Esophagus (tissue), 2 donors: ENCODE results near the gene GEN1. TPM values are rescaled to one million over a fixed set of nuclear protein-coding genes. Genes with fewer than 3 reads are reported as not detected.
A peak's percentile ranks its signal among the peaks of the same experiment; 100 is the strongest.

Source experiments
- H3K27ac ChIP-seq, 2 donors: one replicate each; pipeline ENCODE4 v1.5.1; 2013; ENCODE audit warnings: low read depth in 2 of 2, mild to moderate bottlenecking in 2 of 2, inconsistent platforms in 1 of 2, low read length in 1 of 2, moderate library complexity in 1 of 2
- H3K27me3 ChIP-seq, 2 donors: one replicate each; pipeline ENCODE4 v1.6.1; 2013; ENCODE audit warnings: low read length in 2 of 2, control low read depth in 1 of 2, mild to moderate bottlenecking in 1 of 2; ENCODE audit not compliant: insufficient read depth in 2 of 2, control insufficient read depth in 1 of 2
- H3K36me3 ChIP-seq, 2 donors: one replicate each; pipeline ENCODE4 v1.6.1; 2013; ENCODE audit warnings: low read length in 1 of 2; ENCODE audit not compliant: control insufficient read depth in 2 of 2, insufficient read depth in 2 of 2
- H3K4me1 ChIP-seq, 2 donors: one replicate each; pipeline ENCODE4 v1.6.1; 2013; ENCODE audit warnings: low read length in 1 of 2; ENCODE audit not compliant: control insufficient read depth in 2 of 2, insufficient read depth in 2 of 2
- H3K4me3 ChIP-seq, 2 donors: one replicate each; pipeline ENCODE4 v1.5.1; 2013; ENCODE audit warnings: low read length in 2 of 2, mild to moderate bottlenecking in 2 of 2, low read depth in 1 of 2, moderate library complexity in 1 of 2
- H3K9me3 ChIP-seq, 2 donors: one replicate each; pipeline ENCODE4 v1.6.1; 2013; ENCODE audit warnings: mild to moderate bottlenecking in 2 of 2, low read depth in 1 of 2, low read length in 1 of 2, moderate library complexity in 1 of 2; ENCODE audit not compliant: control insufficient read depth in 2 of 2, insufficient read depth in 1 of 2
- WGBS, 2 donors: extraction: QIAGEN DNeasy Blood & Tissue Kit; methylation state at CpG; one replicate each; pipeline ENCODE4 v1.1.7; 2013; 5-methylcytosine and 5-hydroxymethylcytosine counted together
- polyA plus RNA-seq, 2 donors: library from polyadenylated mRNA; stranded (reverse); fragments of 200-250 nt; gene quantifications; one replicate each; pipeline ENCODE4 v1.2.3, GENCODE V29; 2013
- donor health status: healthy with polysubstance abuse.
- donor health status: Bipolar disorder and iron deficiency.

Gene GEN1
- polyA plus RNA-seq, 2 donors, result 3.3 to 11.1 TPM

- no peaks in the 10 kb centered on the region for H3K27me3 ChIP-seq
- peaks cover 0 to 2% of the 10 kb centered on the region in 2 donors for H3K4me1 ChIP-seq
- no peaks in the 10 kb centered on the region for H3K9me3 ChIP-seq
- no peaks in the 10 kb centered on the region for H3K36me3 ChIP-seq
- WGBS, 2 donors, result 35 to 43% methylated on average over 5 of the region's 5 CpGs
- no peak overlapping the region for H3K27ac ChIP-seq
- H3K4me3 ChIP-seq, result no peak overlapping the region
Observed at GRCh38 chr2:17791121-17791816, 37.3 kb downstream of the GEN1 start.

GRCh38 chr2:17791817-17792130 is 37.8 kb downstream of the GEN1 start:
- peaks cover 0 to 2% of the 10 kb centered on the region in 2 donors for H3K4me1 ChIP-seq
- 67 to 72% methylated on average over 2 of the region's 2 CpGs for WGBS, 2 donors
- no peaks in the 10 kb centered on the region for H3K27me3 ChIP-seq
- no peaks in the 10 kb centered on the region for H3K9me3 ChIP-seq
- no peaks in the 10 kb centered on the region for H3K36me3 ChIP-seq
- H3K4me3 ChIP-seq, result no peak overlapping the region
- H3K27ac ChIP-seq, result no peak overlapping the region

GRCh38 chr2:17792515-17792914 is 38.6 kb downstream of the GEN1 start:
- peaks cover 0 to 2% of the 10 kb centered on the region in 2 donors for H3K4me1 ChIP-seq
- no peaks in the 10 kb centered on the region for H3K27me3 ChIP-seq
- no peak overlapping the region for H3K27ac ChIP-seq
- no peak overlapping the region for H3K4me3 ChIP-seq
- WGBS, 2 donors, result 45 to 70% methylated on average over 1 of the region's 1 CpG
- H3K9me3 ChIP-seq, result no peaks in the 10 kb centered on the region
- no peaks in the 10 kb centered on the region for H3K36me3 ChIP-seq

- H3K9me3 ChIP-seq, result no peaks in the 10 kb centered on the region
- H3K27me3 ChIP-seq, result no peaks in the 10 kb centered on the region
- WGBS, 2 donors, result 41 to 50% methylated on average over 4 of the region's 4 CpGs
- no peaks in the 10 kb centered on the region for H3K36me3 ChIP-seq
- peaks cover 0 to 2% of the 10 kb centered on the region in 2 donors for H3K4me1 ChIP-seq
- no peak overlapping the region for H3K4me3 ChIP-seq
- no peak overlapping the region for H3K27ac ChIP-seq
Observed at GRCh38 chr2:17793296-17793695, 39.4 kb downstream of the GEN1 start.

GRCh38 chr2:17793803-17794354 is 39.9 kb downstream of the GEN1 start:
- no peaks in the 10 kb centered on the region for H3K27me3 ChIP-seq
- no peak overlapping the region for H3K27ac ChIP-seq
- WGBS, 2 donors, result 80 to 89% methylated on average over 6 of the region's 6 CpGs
- H3K9me3 ChIP-seq, result no peaks in the 10 kb centered on the region
- H3K4me1 ChIP-seq, result peaks cover 0 to 2% of the 10 kb centered on the region in 2 donors
- H3K4me3 ChIP-seq, result no peak overlapping the region
- no peaks in the 10 kb centered on the region for H3K36me3 ChIP-seq

GRCh38 chr2:17795309-17795708 is 41.4 kb downstream of the GEN1 start:
- H3K27me3 ChIP-seq, result no peaks in the 10 kb centered on the region
- H3K4me3 ChIP-seq, result no peak overlapping the region
- peak overlapping the region; percentile 64 to 81 for H3K27ac ChIP-seq
- WGBS, 2 donors, result 53 to 66% methylated on average over 5 of the region's 5 CpGs
- H3K4me1 ChIP-seq, result peaks cover 0 to 2% of the 10 kb centered on the region in 2 donors
- H3K9me3 ChIP-seq, result no peaks in the 10 kb centered on the region
- H3K36me3 ChIP-seq, result no peaks in the 10 kb centered on the region

- H3K4me3 ChIP-seq, result no peak overlapping the region
- no peaks in the 10 kb centered on the region for H3K9me3 ChIP-seq
- 58 to 75% methylated on average over 4 of the region's 4 CpGs for WGBS, 2 donors
- no peaks in the 10 kb centered on the region for H3K36me3 ChIP-seq
- no peak overlapping the region for H3K27ac ChIP-seq
- H3K4me1 ChIP-seq, result no peaks in the 10 kb centered on the region
- H3K27me3 ChIP-seq, result no peaks in the 10 kb centered on the region
Observed at GRCh38 chr2:17798338-17798737, 44.4 kb downstream of the GEN1 start.

- no peak overlapping the region for H3K4me3 ChIP-seq
- no peaks in the 10 kb centered on the region for H3K27me3 ChIP-seq
- H3K36me3 ChIP-seq, result no peaks in the 10 kb centered on the region
- 75 to 79% methylated on average over 7 of the region's 7 CpGs for WGBS, 2 donors
- H3K9me3 ChIP-seq, result no peaks in the 10 kb centered on the region
- H3K27ac ChIP-seq, result no peak overlapping the region
- H3K4me1 ChIP-seq, result no peaks in the 10 kb centered on the region
Observed at GRCh38 chr2:17799301-17800120, 45.6 kb downstream of the GEN1 start.

- 45 to 48% methylated on average over 5 of the region's 5 CpGs for WGBS, 2 donors
- Histone ChIP-seq H3K4me3 (no peak overlapping the region), H3K9me3 (no peaks in the 10 kb centered on the region), H3K4me1 (no peaks in the 10 kb centered on the region), H3K36me3 (no peaks in the 10 kb centered on the region), H3K27me3 (no peaks in the 10 kb centered on the region), H3K27ac (no peak overlapping the region)
Observed at GRCh38 chr2:17800219-17800618, 46.3 kb downstream of the GEN1 start.
